HG02938 (cell line): ENCODE measurements around the gene BDKRB2.

Experiments
- ATAC-seq: cut with Tn5 transposase; IDR thresholded peaks from one replicate; pipeline ENCODE4 v1.9.1; 2021; ENCODE audit warnings: mild to moderate bottlenecking, moderate library complexity; ENCODE audit not compliant: unreplicated experiment

BDKRB2 gene

GRCh38 chr14:96268431-96269358 is 64.1 kb downstream of the BDKRB2 start:
- no peak for ATAC-seq

DNA sequence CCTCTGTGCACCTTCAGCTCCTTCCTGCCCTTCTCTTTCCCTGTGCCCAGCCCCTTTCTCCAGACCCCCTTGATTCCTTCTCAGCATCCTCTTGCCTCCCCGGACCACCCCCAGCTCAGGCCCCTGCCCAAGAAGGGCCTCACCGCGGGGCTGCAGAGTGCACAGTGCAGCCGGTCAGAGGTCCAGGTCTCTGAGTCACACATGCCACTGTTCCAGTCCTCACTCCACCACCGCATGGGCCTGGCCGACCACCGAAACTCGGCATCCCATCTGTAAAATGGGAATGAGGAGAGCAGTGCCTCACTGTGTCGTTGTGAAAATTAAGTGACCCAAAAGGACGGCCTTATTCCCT is 64.7 kb downstream of the BDKRB2 start:
- no peak for ATAC-seq

DNA sequence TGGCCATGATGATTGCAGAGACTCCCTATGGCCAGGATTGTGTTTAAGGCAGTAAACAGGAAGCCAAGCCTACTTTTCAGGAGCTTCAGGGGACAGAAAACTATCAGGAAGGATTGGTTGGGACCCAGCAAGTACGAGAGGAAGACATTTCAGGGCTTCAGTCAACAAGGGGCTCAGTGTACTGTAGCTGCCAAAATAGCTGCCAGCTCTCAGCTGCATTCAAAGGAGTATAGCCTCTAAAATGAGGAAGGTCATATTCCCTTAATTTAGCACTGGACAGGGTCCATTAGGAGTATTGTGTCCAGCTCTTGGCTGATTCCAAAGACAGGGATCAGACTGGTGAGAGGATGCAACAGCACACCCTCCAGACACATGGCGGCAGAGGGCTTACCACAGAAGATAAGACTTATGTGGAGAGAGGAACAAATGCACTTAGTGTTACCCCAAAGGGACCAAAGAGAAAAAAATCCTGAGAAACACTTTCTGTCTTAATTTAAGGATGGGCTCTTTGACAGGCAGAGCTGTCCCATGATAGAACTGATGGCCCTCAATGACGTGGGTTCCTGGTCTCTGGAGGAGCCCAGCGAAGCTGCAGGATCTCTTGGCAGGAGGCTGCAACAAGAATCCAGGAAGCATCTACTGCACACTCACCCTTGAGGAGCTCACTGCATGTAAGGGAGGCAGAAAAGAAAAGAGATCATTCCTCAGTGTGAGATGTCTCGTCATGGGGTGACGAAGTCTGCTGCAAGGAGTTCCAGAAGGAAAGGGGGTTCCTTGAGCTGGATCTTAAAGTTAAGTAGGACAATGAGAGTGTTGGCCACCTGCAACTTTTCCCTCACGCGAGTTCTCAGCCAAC is 66.2 kb downstream of the BDKRB2 start:
- ATAC-seq = no peak

DNA sequence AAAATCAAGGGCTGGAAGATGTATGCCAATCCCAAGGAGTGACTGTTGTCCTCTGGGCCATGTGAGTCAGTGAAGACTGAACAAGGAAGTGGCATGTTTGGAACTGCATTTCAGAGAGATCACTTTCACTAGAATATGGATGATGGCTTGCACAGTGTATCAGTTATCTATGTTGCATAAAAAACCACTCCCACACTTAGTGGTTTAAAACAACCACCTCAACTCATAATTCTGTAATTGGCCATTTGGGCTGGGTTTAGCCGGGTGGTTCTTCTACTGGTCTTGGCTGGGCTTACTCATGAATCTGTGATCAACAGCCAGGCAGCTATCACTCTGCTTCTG is 66.8 kb downstream of the BDKRB2 start:
- no peak for ATAC-seq

GRCh38 chr14:96272777-96273473 is 68.3 kb downstream of the BDKRB2 start:
- ATAC-seq = no peak

DNA sequence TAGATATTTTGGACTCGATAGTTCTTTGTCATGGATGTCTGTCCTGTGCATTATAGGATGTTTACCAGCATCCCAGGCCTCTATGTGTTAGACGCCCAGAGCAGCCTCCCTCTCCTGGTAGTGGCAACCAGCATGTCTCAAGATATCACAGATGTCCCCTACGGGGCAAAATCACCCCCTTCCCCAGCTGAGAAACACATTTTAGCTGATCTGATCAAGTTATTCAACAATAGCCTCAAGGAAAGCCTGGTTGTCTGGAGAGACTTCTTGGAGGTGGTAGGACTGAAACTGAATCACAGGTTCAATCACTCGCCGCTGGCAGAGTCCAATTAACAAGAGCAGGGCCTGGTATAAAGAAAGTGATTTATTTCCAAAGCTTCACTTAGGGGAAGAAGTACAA is 69.0 kb downstream of the BDKRB2 start:
- no peak for ATAC-seq

DNA sequence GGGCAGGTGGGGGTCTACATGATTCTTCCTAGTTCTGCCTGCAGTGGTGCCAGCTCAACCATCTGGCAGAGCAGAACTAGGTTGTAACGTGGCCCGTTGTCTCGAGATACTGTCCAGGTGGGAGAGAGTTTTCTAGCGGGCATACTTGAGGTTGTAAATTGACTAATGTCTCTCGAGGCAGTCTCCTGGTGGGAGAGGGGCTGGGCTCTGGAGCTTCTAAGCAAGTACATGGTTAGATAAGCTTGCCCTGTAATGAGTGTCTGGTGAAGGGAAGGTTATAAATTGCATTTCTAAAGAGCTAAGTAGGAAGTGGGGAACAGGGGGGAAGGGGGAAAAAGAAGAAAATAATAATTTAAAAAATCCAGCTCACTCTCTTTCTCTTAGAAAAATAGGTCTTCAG is 69.5 kb downstream of the BDKRB2 start:
- ATAC-seq = no peak

DNA sequence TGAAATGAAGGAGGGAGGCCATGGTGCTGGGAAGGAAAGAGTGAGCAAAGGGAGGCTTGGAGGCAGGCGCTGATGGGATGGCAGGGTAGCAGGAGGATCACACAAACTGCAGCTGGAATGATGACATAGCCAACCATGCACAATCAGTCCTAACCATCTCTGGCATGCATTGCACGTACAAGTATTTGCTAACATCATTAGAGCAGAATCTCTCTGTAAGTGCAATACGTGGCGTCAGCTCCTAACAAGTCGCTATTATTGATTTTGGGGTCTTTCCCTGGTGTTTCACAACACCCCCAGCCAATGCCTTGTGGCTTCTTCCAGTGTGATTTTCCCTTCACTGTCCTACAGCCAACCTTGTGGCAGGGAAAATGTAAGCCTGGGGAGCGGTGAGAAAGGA is 69.9 kb downstream of the BDKRB2 start:
- no peak for ATAC-seq

GRCh38 chr14:96275177-96276112 is 70.8 kb downstream of the BDKRB2 start:
- ATAC-seq = no peak

- ATAC-seq = no peak
Observed at GRCh38 chr14:96277890-96278289, 73.3 kb downstream of the BDKRB2 start.

DNA sequence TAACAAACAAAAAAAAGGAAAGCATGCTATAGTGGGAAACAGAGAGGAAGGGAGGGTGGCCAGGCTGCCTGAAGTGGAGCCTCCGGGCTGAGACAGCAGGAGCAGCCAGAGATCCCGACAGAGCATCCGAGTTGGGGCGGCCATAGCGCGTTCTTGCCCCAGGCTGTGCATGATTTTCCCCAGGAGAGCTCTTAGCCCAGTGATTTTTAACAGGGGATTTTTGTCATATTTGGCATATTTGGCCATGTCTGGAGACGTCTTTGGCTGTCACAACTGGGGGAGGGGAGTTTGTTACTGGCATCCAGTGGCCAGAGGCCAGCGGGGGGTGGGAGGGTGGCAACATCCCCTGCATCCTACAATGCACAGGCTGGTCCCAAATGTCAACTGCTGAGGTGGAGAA is 74.9 kb downstream of the BDKRB2 start:
- ATAC-seq = no peak

DNA sequence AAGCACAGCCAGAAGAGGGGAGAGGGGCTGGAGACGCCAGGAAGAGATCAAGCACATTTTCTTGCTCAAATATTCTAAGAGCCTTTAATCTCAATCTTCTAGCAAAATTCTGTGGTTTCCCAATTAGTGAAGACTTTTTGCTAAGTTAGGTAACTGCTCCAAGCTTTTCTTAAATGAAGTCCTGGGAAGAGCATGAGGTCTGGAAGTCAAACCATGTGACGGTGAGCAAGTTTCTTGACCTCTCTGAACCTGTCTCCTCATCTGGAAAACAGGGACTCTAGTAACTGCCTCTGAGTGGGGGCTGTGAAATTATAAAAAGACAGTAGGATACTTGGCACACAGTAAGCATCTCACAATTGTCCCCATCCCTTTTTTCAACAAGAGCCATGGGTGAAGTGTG is 75.5 kb downstream of the BDKRB2 start:
- ATAC-seq = no peak

GRCh38 chr14:96281486-96281885 is 76.8 kb downstream of the BDKRB2 start:
- no peak for ATAC-seq

- no peak for ATAC-seq
Observed at GRCh38 chr14:96284008-96284407, 79.4 kb downstream of the BDKRB2 start.

- ATAC-seq = no peak
Observed at GRCh38 chr14:96284430-96284829, 79.8 kb downstream of the BDKRB2 start.

DNA sequence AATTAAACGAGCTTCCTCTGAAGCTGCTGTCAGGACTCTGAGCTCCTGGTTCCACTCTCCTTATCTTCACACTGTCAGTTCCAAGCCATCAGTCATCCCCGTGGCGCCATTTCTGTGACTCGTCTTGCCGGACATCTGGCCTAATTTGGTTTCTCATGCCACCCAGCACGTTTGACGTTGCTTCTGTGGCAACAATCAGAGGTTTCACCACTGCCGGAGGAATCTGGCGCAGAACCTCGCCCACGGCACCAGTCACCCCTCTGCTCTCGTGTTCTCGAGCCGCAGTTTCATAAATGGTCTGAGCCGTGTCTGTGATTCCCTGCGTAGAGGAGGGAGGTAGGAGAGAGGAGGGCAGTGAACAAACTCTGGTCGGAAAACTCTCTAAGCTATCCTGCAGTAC is 81.0 kb downstream of the BDKRB2 start:
- ATAC-seq = no peak

DNA sequence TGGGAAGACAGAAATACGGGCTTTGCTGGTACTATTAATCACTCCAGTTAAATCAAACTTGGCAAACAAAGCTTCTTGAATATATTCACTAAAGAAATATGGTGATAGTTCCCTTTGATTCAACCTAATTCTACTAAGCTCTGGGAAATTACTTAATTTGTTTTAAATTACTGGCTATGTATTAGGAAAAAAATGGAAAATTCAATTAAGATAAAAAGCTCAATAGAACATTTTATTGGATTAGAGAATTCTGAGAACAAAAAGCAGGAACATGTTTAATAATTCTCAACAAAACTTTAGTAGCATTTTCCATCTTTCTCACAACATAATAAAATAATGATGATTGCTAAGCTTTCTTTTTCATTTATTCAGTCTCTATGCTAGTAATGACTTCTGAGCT is 81.6 kb downstream of the BDKRB2 start:
- ATAC-seq = no peak

DNA sequence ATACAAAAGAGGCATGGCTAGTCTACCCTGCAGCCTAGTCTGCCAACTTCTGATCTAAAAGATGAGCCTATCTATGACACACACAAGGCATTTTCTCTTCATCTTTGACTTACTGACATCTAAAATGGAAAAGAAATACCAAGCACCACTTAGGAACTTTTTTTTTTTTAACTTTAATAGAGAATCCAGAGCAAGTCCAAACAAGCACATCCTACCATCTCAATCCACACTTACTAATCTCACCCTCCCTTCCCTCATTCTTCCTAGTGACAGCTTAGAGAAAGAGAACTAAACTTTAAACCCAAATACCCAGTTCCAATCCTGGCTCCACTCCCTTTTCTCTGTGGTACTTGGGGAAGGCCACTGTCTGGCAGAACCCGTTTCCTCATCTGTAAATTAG is 83.2 kb downstream of the BDKRB2 start:
- no peak for ATAC-seq
